HG03135 (cell line): ENCODE measurements around the gene SIRT1.
"Not testable (repeated sequence)": the region's sequence is repeated elsewhere in the genome, so short reads cannot be mapped to it uniquely, and the experiment has no call there.

Source experiments
- ATAC-seq: cut with Tn5 transposase; IDR thresholded peaks from one replicate; pipeline ENCODE4 v1.9.1; 2021; ENCODE audit warnings: mild to moderate bottlenecking, moderate library complexity; ENCODE audit not compliant: unreplicated experiment

The SIRT1 gene

GRCh38 chr10:67943917-67944316 lies 59.5 kb downstream of the SIRT1 start:
- ATAC-seq: no peak

GRCh38 chr10:67955614-67956013 lies 71.2 kb downstream of the SIRT1 start:
- ATAC-seq: no peak

- no peak for ATAC-seq
These were observed 75.5 kb downstream of the SIRT1 start for GRCh38 chr10:67959839-67960476.

GRCh38 chr10:67965456-67965855 lies 81.0 kb downstream of the SIRT1 start:
- no peak for ATAC-seq

GRCh38 chr10:67966035-67966434 lies 81.6 kb downstream of the SIRT1 start:
- not testable (repeated sequence) for ATAC-seq
